Suppressor macrophage treated with lipopolysaccharide for 1 hour (primary cell): ENCODE measurements around the gene PURB.
"Not testable (repeated sequence)": the region's sequence is repeated elsewhere in the genome, so short reads cannot be mapped to it uniquely, and the experiment has no call there.

Experiments used
- DNase-seq, 3 donors: peaks; one replicate each; pipeline ENCODE4 v3.0.0-alpha.2; 2020 to 2022

PURB gene

GRCh38 chr7:44849885-44850544, 35.3 kb downstream of the PURB start:
- peak in 2 of 3 donors; percentile 39 to 59 for DNase-seq

GRCh38 chr7:44849259-44849884, 36.0 kb downstream of the PURB start:
- DNase-seq: no peak

- peak; percentile 100 for DNase-seq
Measured at GRCh38 chr7:44847920-44848634, 37.3 kb downstream of the PURB start, which contains the start of gene H2AZ2. Gene H2AZ2, minus strand, starts transcription at chr7:44848087. Its CDS starts 116 bp downstream, at chr7:44847971.

GRCh38 chr7:44847509-44847919, 37.8 kb downstream of the PURB start:
- DNase-seq: peak; percentile 91 to 96 (median 93)

GRCh38 chr7:44846816-44847508, 38.4 kb downstream of the PURB start:
- DNase-seq: no peak

- not testable (repeated sequence) for DNase-seq
Measured at GRCh38 chr7:44846390-44846789, 38.9 kb downstream of the PURB start.

- DNase-seq: peak; percentile 55 to 85 (median 76)
Measured at GRCh38 chr7:44845451-44845850, 39.9 kb downstream of the PURB start.

- DNase-seq: not testable (repeated sequence)
Measured at GRCh38 chr7:44843440-44843839, 41.9 kb downstream of the PURB start.

GRCh38 chr7:44842675-44843074, 42.7 kb downstream of the PURB start:
- DNase-seq: not testable (repeated sequence)

GRCh38 chr7:44838751-44839150, 46.6 kb downstream of the PURB start:
- no peak for DNase-seq

- no peak for DNase-seq
Measured at GRCh38 chr7:44827567-44827966, 57.8 kb downstream of the PURB start.
